OCI-LY3 (cell line): ENCODE measurements around the gene ANXA1.
"Not testable (repeated sequence)": the region's sequence is repeated elsewhere in the genome, so short reads cannot be mapped to it uniquely, and the experiment has no call there.

Source experiments
- H2AFZ ChIP-seq: fragments of 200-600, 300-600 bp; shearing (Covaris generic); 2 replicates; pipeline ENCODE4 v1.6.0; 2014; ENCODE audit warnings: antibody characterized with exemption, low read depth, low read length
- H3K27ac ChIP-seq: fragments of 200-600, 300-600 bp; sonication (generic); 2 replicates; pipeline ENCODE4 v1.5.1; 2014; ENCODE audit warnings: mild to moderate bottlenecking, low read length, moderate library complexity, mixed read lengths
- H3K27me3 ChIP-seq: fragments of 200-600, 300-600 bp; sonication (generic); 2 replicates; pipeline ENCODE4 v1.6.1; 2014; ENCODE audit warnings: low read depth, low read length, mixed read lengths
- H3K36me3 ChIP-seq: fragments of 200-600, 300-600 bp; sonication (generic); replicated peaks from 2 replicates; pipeline ENCODE3; 2014; ENCODE audit warnings: low read depth, low read length, mixed read lengths
- H3K4me1 ChIP-seq: fragments of 300-600, 200-600 bp; sonication (generic); 2 replicates; pipeline ENCODE4 v1.6.1; 2014; ENCODE audit warnings: low read length, mixed read lengths
- H3K4me2 ChIP-seq: fragments of 200-600, 300-600 bp; sonication (generic); 2 replicates; pipeline ENCODE4 v1.6.1; 2014; ENCODE audit warnings: low read length, mixed read lengths
- H3K4me3 ChIP-seq: fragments of 300-600, 200-600 bp; sonication (generic); 2 replicates; pipeline ENCODE4 v1.5.1; 2014; ENCODE audit warnings: antibody characterized with exemption, mild to moderate bottlenecking, low read length, moderate library complexity
- H3K79me2 ChIP-seq: fragments of 300-600, 200-600 bp; shearing (Covaris generic); 2 replicates; pipeline ENCODE4 v1.6.1; 2014; ENCODE audit warnings: mild to moderate bottlenecking, low read length, mixed read lengths
- H3K9ac ChIP-seq: fragments of 300-600, 200-600 bp; shearing (Covaris generic); 2 replicates; pipeline ENCODE4 v1.6.0; 2014; ENCODE audit warnings: mild to moderate bottlenecking, low read length, moderate library complexity
- H3K9me3 ChIP-seq: fragments of 200-600, 300-600 bp; shearing (Covaris generic); 2 replicates; pipeline ENCODE4 v1.6.1; 2014; ENCODE audit warnings: low read length, mixed read lengths; ENCODE audit not compliant: insufficient read depth
- H4K20me1 ChIP-seq: fragments of 200-600, 300-600 bp; sonication (generic); 2 replicates; pipeline ENCODE4 v1.6.1; 2016; ENCODE audit warnings: low read length, mixed read lengths; ENCODE audit not compliant: insufficient read depth
- EZH2phosphoT487 ChIP-seq: fragments of 200-600 bp; shearing (Covaris generic); IDR thresholded peaks from 2 replicates; pipeline ENCODE4 v1.6.1; 2018; ENCODE audit warnings: antibody characterized with exemption, mixed run types, low read depth
- TF ChIP-seq, protein P1 (sequence below): fragments of 200-600, 300-600 bp; sonication (generic); IDR thresholded peaks from 2 replicates; pipeline ENCODE4 v1.5.1; 2014; ENCODE audit warnings: antibody characterized with exemption, low read length, low read depth

ANXA1 gene

DNA sequence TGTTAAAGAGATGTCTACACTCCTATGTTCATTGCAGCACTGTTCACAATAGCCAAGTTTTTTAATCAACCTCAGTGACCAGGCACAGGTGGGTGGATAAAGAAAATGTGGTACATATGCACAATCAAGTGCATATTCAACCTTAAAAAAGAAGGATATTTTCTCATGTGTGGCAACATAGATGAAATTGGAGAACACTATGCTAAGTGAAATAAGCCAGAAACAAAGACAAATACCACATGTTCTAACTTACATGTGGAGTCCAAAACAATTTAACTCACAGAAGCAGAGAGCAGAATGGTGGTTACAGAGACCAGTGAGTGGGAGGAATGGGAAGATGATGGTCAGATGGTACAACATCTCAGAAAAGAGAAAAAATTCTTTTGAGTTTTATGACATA is 31.8 kb downstream of the ANXA1 start:
- Histone ChIP-seq H3K4me1 (peaks cover 6% of the 10 kb centered on the region; the same call in 1 of the 2 replicates), H3K27me3 (no peaks in the 10 kb centered on the region), H2AFZ (no peak overlapping the region), H3K27ac (no peak overlapping the region), H3K9ac (no peak overlapping the region), H3K4me2 (no peak overlapping the region), H4K20me1 (no peaks in the 10 kb centered on the region), H3K4me3 (no peak overlapping the region), H3K36me3 (no peaks in the 10 kb centered on the region), H3K9me3 (0 out of 2 replicates have a peak, but pooled peaks cover 3% of the 10 kb centered on the region), H3K79me2 (no peaks in the 10 kb centered on the region)
- no peak for TF ChIP-seq EZH2phosphoT487
- TF ChIP-seq, protein P1, sequence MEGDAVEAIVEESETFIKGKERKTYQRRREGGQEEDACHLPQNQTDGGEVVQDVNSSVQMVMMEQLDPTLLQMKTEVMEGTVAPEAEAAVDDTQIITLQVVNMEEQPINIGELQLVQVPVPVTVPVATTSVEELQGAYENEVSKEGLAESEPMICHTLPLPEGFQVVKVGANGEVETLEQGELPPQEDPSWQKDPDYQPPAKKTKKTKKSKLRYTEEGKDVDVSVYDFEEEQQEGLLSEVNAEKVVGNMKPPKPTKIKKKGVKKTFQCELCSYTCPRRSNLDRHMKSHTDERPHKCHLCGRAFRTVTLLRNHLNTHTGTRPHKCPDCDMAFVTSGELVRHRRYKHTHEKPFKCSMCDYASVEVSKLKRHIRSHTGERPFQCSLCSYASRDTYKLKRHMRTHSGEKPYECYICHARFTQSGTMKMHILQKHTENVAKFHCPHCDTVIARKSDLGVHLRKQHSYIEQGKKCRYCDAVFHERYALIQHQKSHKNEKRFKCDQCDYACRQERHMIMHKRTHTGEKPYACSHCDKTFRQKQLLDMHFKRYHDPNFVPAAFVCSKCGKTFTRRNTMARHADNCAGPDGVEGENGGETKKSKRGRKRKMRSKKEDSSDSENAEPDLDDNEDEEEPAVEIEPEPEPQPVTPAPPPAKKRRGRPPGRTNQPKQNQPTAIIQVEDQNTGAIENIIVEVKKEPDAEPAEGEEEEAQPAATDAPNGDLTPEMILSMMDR, result no peak

DNA sequence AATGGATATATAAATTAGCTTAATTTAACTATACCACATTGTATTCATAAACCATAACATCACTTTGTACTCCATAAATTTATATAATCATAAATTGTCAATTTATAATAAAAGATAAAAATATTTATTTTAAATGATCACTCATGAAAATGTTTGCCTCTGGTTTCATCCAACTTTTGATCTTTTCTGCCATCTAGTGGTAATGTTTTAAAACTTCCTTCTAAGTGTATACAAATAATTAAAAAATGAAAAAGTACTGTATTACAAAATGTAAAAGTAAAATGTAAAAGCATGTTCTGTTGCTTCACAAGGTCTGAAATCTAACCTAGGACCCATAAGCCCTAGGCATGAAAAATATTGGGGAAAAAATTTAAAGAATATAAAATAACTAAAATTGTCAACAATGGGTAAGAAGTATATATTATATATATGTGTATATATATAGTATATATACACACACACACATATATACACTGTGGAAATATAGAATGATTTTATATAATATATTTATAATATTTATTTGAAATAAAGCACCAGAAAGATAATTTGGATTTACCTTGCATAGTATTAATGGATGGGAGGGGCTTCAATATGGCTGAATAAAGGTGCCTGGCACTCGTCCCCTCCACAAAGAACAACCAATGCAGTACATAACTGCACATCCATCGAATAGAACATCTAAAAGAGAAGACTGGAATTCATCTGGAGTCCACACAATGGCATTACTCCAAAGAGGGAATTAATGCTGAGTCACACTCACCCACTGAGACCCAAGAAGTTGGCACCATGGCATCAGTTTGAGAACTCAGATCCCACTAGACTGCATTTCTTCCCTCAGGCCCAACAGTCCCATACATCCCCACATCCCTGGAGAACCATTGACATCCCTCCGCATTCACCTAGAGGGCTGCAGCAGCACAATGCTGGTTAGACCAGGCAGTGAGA is 32.5 kb downstream of the ANXA1 start:
- no peak overlapping the region for H3K27ac ChIP-seq
- no peak overlapping the region for H3K4me2 ChIP-seq
- no peak overlapping the region for H3K4me3 ChIP-seq
- 0 out of 2 replicates have a peak, but pooled peaks cover 3% of the 10 kb centered on the region for H3K9me3 ChIP-seq
- H3K79me2 ChIP-seq, result no peaks in the 10 kb centered on the region
- H3K9ac ChIP-seq, result no peak overlapping the region
- H3K36me3 ChIP-seq, result no peaks in the 10 kb centered on the region
- peaks cover 6% of the 10 kb centered on the region; the same call in 1 of the 2 replicates for H3K4me1 ChIP-seq
- TF ChIP-seq, protein P1, result peak; percentile 53
- TF ChIP-seq EZH2phosphoT487, result no peak
- H4K20me1 ChIP-seq, result no peaks in the 10 kb centered on the region
- H3K27me3 ChIP-seq, result no peaks in the 10 kb centered on the region
- H2AFZ ChIP-seq, result no peak overlapping the region

DNA sequence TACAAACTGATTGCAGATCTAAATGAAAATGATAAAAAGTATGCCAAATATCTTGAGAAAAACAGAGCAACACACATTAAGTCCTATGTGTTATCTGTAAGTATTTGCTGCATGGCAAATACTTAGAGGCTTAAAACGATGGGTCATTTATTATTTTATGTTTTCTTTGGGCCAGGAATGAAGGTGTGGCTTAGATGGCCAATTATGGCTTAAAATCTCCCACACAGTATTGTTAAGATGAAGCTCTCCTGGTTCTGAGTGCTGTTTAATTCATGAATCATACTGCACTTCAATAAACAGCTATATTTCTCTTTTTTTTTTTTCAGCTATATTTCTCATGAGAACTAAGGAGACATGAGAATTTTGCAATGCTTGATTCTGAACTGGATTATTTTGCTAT is 39.4 kb downstream of the ANXA1 start:
- not testable (repeated sequence) for H3K4me2 ChIP-seq, H4K20me1 ChIP-seq, H3K79me2 ChIP-seq, H3K4me1 ChIP-seq, H2AFZ ChIP-seq, H3K9me3 ChIP-seq, H3K4me3 ChIP-seq, H3K27ac ChIP-seq, H3K36me3 ChIP-seq, H3K27me3 ChIP-seq, H3K9ac ChIP-seq

DNA sequence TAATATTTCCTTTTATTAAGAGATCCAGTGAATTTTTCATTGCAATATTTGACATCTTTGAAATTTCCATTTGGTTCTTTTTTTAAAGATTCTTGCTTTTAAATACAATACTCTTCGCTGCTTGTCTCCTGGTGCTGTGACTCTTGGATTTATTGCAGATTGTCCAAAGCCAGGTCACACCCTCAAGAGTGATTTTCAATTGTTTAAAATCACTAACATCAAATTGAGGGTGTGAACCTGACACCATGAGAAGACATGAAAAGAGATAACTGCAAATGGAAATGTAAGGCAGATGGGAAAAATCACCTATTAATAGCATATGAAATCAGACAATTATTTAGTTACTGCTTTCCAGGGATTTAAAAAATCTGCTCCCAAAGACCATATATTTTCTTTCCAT is 42.6 kb downstream of the ANXA1 start:
- Histone ChIP-seq H3K4me2 (no peak overlapping the region), H4K20me1 (no peaks in the 10 kb centered on the region), H3K4me1 (no peaks in the 10 kb centered on the region), H3K36me3 (no peaks in the 10 kb centered on the region), H3K27me3 (0 out of 2 replicates have a peak, but pooled peaks cover 5% of the 10 kb centered on the region), H3K9ac (no peak overlapping the region), H3K27ac (no peak overlapping the region), H3K79me2 (no peaks in the 10 kb centered on the region), H2AFZ (no peak overlapping the region), H3K4me3 (no peak overlapping the region), H3K9me3 (no peaks in the 10 kb centered on the region)
- no peak for TF ChIP-seq EZH2phosphoT487
- TF ChIP-seq, protein P1, result no peak
